22Rv1 (cell line): ENCODE data around the gene TIMP2.

Experiments
- CTCF ChIP-seq: fragments of 450-650 bp; IDR thresholded peaks from 2 replicates; pipeline ENCODE4 v1.5.1; 2017; ENCODE audit warnings: mild to moderate bottlenecking
- ZFX ChIP-seq: fragments of 450-650 bp; IDR thresholded peaks from 2 replicates; pipeline ENCODE4 v1.6.1; 2017; ENCODE audit warnings: antibody characterized with exemption, borderline replicate concordance

- TF ChIP-seq CTCF (no peak), ZFX (no peak)
Observed at GRCh38 chr17:78868391-78868790, 56.8 kb downstream of the TIMP2 start.
